ENCODE measurements around the gene LDB3.

GRCh38 chr10:86711513-86712316 is 43.4 kb downstream of the LDB3 start:
- TF ChIP-seq CTCF (IDR thresholded peaks at IDR 0.05; ENCODE audit: low read depth, low read length, poor library complexity, severe bottlenecking) = no peak
- TF ChIP-seq EZH2phosphoT487 (IDR thresholded peaks at IDR 0.05; ENCODE audit: borderline replicate concordance, low read length) = no peak; the same call in 1 of the 2 replicates

Data from DOHH2 (cell line).